OCI-LY1 (cell line): ENCODE data around the gene FZD4.

Experiments
- EZH2 ChIP-seq: fragments of 200-600 bp; sonication (generic), shearing (Covaris generic); IDR thresholded peaks from 2 replicates; pipeline ENCODE4 v1.8.0; 2017; ENCODE audit warnings: borderline replicate concordance, mixed run types, mild to moderate bottlenecking, antibody characterized with exemption, low read length, moderate library complexity, mixed read lengths
- TF ChIP-seq, protein P1 (sequence below): fragments of 200-600 bp; sonication (generic), shearing (Covaris generic); IDR thresholded peaks from 2 replicates; pipeline ENCODE4 v1.5.1; 2017; ENCODE audit warnings: mild to moderate bottlenecking, antibody characterized with exemption, low read length, moderate library complexity, mixed read lengths

DNA sequence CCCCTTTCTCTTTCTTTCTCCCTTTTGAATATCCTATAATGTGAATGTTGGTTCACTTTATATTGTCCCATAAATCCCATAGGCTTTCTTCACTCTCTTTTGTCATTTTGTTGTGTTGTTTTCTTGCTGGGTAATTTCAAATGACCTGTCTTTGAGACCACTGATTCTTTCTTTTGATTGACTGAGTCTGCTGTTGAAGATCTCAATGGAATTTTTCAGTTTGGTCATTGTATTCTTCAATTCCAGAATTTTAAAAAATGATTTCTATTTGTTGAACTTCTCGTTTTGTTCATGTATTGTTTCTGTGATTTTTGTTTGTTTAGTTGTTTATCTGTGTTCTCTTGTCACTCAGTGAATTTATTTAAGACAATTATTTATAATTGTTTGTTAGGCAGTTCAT, 17.5 kb upstream of the FZD4 start:
- TF ChIP-seq, protein P1, sequence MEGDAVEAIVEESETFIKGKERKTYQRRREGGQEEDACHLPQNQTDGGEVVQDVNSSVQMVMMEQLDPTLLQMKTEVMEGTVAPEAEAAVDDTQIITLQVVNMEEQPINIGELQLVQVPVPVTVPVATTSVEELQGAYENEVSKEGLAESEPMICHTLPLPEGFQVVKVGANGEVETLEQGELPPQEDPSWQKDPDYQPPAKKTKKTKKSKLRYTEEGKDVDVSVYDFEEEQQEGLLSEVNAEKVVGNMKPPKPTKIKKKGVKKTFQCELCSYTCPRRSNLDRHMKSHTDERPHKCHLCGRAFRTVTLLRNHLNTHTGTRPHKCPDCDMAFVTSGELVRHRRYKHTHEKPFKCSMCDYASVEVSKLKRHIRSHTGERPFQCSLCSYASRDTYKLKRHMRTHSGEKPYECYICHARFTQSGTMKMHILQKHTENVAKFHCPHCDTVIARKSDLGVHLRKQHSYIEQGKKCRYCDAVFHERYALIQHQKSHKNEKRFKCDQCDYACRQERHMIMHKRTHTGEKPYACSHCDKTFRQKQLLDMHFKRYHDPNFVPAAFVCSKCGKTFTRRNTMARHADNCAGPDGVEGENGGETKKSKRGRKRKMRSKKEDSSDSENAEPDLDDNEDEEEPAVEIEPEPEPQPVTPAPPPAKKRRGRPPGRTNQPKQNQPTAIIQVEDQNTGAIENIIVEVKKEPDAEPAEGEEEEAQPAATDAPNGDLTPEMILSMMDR, result no peak
- TF ChIP-seq EZH2, result no peak
